Aortic smooth muscle cell (primary cell): ENCODE results near the gene PUM2. TPM values are rescaled to one million over a fixed set of nuclear protein-coding genes. Genes with fewer than 3 reads are reported as not detected.

Experiments
- total RNA-seq: library from RNA; depleted of rRNA; stranded (reverse); fragments of >200 nt; gene quantifications from 2 replicates; pipeline ENCODE4 v1.2.3, GENCODE V29; 2014

PUM2 gene, protein sequence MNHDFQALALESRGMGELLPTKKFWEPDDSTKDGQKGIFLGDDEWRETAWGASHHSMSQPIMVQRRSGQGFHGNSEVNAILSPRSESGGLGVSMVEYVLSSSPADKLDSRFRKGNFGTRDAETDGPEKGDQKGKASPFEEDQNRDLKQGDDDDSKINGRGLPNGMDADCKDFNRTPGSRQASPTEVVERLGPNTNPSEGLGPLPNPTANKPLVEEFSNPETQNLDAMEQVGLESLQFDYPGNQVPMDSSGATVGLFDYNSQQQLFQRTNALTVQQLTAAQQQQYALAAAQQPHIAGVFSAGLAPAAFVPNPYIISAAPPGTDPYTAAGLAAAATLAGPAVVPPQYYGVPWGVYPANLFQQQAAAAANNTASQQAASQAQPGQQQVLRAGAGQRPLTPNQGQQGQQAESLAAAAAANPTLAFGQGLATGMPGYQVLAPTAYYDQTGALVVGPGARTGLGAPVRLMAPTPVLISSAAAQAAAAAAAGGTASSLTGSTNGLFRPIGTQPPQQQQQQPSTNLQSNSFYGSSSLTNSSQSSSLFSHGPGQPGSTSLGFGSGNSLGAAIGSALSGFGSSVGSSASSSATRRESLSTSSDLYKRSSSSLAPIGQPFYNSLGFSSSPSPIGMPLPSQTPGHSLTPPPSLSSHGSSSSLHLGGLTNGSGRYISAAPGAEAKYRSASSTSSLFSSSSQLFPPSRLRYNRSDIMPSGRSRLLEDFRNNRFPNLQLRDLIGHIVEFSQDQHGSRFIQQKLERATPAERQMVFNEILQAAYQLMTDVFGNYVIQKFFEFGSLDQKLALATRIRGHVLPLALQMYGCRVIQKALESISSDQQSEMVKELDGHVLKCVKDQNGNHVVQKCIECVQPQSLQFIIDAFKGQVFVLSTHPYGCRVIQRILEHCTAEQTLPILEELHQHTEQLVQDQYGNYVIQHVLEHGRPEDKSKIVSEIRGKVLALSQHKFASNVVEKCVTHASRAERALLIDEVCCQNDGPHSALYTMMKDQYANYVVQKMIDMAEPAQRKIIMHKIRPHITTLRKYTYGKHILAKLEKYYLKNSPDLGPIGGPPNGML
- total RNA-seq = 26.4 and 34.6 TPM in 2 replicates

DNA sequence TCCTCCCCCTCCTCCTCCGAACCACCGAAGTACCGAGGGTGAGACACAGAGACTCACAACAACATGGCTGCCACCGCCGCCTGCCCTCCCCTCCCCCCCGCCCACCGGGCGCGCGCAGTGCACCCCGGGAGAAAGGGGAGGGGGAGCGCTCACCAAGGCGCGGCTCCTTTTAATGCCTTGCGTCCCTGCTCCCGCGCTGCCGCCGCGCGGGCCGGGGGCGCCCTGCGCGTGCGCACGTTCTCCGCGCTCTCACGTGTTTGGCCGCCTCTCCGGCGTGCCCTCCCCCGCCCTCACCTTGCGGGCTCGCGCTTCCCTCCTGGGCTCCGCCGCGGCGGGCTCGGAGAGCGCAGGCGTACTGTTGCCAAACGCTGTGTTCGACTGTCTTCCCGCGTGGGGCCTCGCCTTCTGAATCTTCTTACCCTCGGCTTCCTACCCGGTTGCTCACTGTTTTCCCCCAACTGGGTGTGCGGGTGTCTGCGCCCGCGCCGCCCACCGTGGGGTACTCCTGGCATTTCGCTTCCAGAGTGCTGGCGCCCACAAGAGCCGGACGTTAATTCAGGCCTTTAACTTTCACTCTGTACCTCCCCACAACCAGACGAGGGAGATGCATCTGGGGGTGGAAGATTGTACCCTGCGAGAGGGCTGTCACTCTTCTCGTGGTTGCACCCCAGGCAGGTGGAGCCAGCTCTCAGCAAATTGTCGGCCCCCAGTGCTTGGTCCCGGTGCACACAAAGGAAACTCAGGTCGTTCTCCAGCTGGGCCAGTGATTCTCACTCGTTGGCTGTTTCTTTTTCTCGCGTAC, at the start of gene PUM2:
TSS of gene PUM2 (minus strand) at position 92 of the 802 bp plus-strand sequence. CDS start 23,484 bp downstream, outside the sequence.

GRCh38 chr2:20224716-20225293, 125.8 kb downstream of the PUM2 start, which contains the start of gene SDC1:
TSS of gene SDC1 (minus strand) at chr2:20225130. CDS start at chr2:20224867, 263 bp downstream.

Other genes starting within 250 kb of the PUM2 start
- gene SDC1, start 125.7 kb downstream of the PUM2 start, total RNA-seq = 4.6 and 5.3 TPM in 2 replicates
- gene RHOB, start 96.2 kb upstream of the PUM2 start, total RNA-seq = 98.0 and 168 TPM in 2 replicates